PFSK-1 (cell line): ENCODE measurements around the gene RNF207.

Experiments
- POLR2AphosphoS5 ChIP-seq: IDR thresholded peaks from 2 replicates; pipeline ENCODE4 v1.6.1; 2012; ENCODE audit warnings: low read depth, mild to moderate bottlenecking, control low read depth, low read length, moderate library complexity
- SIN3A ChIP-seq: IDR thresholded peaks from 2 replicates; pipeline ENCODE4 v1.6.1; 2012; ENCODE audit warnings: mild to moderate bottlenecking, low read length, moderate library complexity, borderline replicate concordance; ENCODE audit not compliant: insufficient read depth
- TAF1 ChIP-seq: IDR thresholded peaks from 2 replicates; pipeline ENCODE4 v1.6.1; 2012; ENCODE audit warnings: low read length, control low read depth, borderline replicate concordance; ENCODE audit not compliant: insufficient read depth

DNA sequence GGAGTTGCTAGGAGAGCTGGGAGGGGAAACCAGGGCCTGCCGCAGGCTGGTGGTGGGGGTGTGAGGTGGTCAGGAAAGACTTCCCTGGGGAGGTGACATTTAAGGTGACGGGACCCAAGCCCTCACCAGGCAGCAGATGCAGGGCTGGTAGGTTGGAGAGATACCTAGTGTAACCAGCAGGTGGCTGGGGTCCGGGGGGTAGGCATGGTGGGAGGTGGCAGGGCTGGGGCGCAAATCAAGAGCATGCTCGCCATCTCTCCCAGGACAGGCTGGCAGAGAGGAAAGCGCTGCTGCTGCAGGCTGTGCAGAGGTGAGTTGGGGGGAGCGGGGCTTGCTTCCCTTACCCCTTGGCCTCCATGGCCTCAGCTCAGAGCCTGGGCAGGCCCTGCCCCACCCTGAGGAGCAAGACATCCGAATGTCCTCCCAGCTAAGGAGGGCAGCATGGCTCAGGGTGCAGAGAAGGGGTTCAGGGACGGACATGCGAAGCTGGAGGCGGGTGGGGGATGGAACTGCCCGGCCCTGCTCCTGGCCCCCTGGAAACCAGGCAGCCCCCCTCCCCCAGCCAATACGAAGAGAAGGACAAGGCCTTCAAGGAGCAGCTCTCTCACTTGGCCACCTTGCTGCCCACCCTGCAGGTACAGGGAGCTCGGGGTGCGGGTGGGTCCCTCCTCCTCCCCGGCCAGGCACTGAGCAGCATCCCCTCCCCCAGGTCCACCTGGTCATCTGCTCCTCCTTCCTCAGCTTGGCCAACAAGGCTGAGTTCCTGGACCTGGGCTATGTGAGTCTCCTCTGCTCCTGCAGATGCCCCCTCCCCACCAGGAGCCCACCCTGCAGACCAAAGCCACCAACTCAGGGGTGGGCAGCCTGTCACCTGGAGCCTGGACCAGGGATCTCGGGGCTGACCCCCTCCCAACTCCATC is 4.0 kb downstream of the RNF207 start:
- TF ChIP-seq TAF1 (no peak), SIN3A (no peak), POLR2AphosphoS5 (no peak)
